DND-41 (cell line): Measurements from ENCODE around the gene RELL2.

Experiments used
- ATAC-seq: fragments of 200-7000 bp; cut with Tn5 transposase; 3 replicates; pipeline ENCODE4 v1.9.1; 2021; ENCODE audit warnings: low read depth; ENCODE audit not compliant: insufficient read depth
- DNase-seq: peaks from one replicate; pipeline ENCODE4 v3.0.0-alpha.2; 2020
- H2AFZ ChIP-seq: 2 replicates; pipeline ENCODE4 v1.6.0; 2012; ENCODE audit warnings: low read depth, low read length
- H3K27ac ChIP-seq: 2 replicates; pipeline ENCODE4 v1.5.1; 2012; ENCODE audit warnings: low read length, inconsistent platforms
- H3K27me3 ChIP-seq: fragments of 200-600 bp; sonication (generic); 2 replicates; pipeline ENCODE4 v1.6.0; 2012; ENCODE audit warnings: low read length, mild to moderate bottlenecking, inconsistent platforms; ENCODE audit not compliant: insufficient read depth, poor library complexity
- H3K36me3 ChIP-seq: 2 replicates; pipeline ENCODE4 v1.5.1; 2012; ENCODE audit warnings: low read length, inconsistent platforms; ENCODE audit not compliant: insufficient read depth
- H3K4me1 ChIP-seq: 2 replicates; pipeline ENCODE4 v1.5.1; 2012; ENCODE audit warnings: mild to moderate bottlenecking, low read length; ENCODE audit not compliant: insufficient read depth
- H3K4me2 ChIP-seq: 2 replicates; pipeline ENCODE4 v1.6.0; 2012; ENCODE audit warnings: mild to moderate bottlenecking, moderate library complexity, low read length, inconsistent platforms; ENCODE audit not compliant: insufficient read depth
- H3K4me3 ChIP-seq, 2 experiments: fragments of 200-600 bp in 1 of 2; shearing (Covaris generic) in 1 of 2; 2 replicates each; pipeline ENCODE4 v1.5.1; 2012 to 2016; ENCODE audit warnings: inconsistent platforms in 2 of 2, low read length in 2 of 2, mild to moderate bottlenecking in 2 of 2, low read depth in 1 of 2, moderate library complexity in 1 of 2
- H3K79me2 ChIP-seq: 2 replicates; pipeline ENCODE4 v1.6.0; 2012; ENCODE audit warnings: low read length, inconsistent platforms; ENCODE audit not compliant: insufficient read depth
- H3K9ac ChIP-seq: 2 replicates; pipeline ENCODE4 v1.6.0; 2012; ENCODE audit warnings: low read depth, mild to moderate bottlenecking, inconsistent platforms, low read length, moderate library complexity
- H3K9me3 ChIP-seq: 2 replicates; pipeline ENCODE4 v1.5.1; 2012; ENCODE audit warnings: low read length, moderate library complexity, mild to moderate bottlenecking, inconsistent platforms; ENCODE audit not compliant: insufficient read depth, severe bottlenecking
- H4K20me1 ChIP-seq: 2 replicates; pipeline ENCODE4 v1.6.0; 2012; ENCODE audit warnings: low read length; ENCODE audit not compliant: insufficient read depth
- CTCF ChIP-seq: IDR thresholded peaks from 2 replicates; pipeline ENCODE4 v1.5.1; 2012; ENCODE audit warnings: borderline replicate concordance, low read length, moderate library complexity, mild to moderate bottlenecking; ENCODE audit not compliant: poor library complexity, severe bottlenecking; ENCODE audit errors: extremely low read depth
- EZH2 ChIP-seq: IDR thresholded peaks from 3 replicates; pipeline ENCODE4 v1.6.1; 2012; ENCODE audit warnings: borderline replicate concordance, low read depth, mild to moderate bottlenecking, moderate library complexity, low read length, inconsistent platforms; ENCODE audit not compliant: severe bottlenecking

Gene RELL2

DNA sequence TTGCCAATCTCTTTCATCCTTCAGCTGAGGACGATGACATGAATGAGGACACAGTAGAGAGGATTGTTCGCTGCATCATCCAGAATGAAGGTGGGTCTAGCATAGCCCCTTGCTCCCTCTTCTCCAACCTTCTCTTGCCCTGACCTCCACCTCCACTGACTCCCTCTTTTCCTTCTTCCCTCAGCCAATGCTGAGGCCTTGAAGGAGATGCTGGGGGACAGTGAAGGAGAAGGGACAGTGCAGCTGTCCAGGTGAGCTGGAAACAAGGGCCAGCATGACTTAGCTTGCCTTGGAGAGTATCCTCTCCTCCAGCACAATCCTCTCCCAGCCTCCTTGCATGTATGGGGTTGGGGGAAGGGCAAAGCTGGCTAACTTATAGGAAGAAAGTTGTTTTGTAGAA lies 2.0 kb downstream of the RELL2 start:
- no peak overlapping the region for H3K27ac ChIP-seq
- H3K4me3 ChIP-seq, result no peak overlapping the region
- peaks cover 37% of the 10 kb centered on the region for H3K4me1 ChIP-seq
- peaks cover 15% of the 10 kb centered on the region for H3K36me3 ChIP-seq
- no peak overlapping the region for H3K4me2 ChIP-seq
- DNase-seq (no peak), ATAC-seq (no peak)
- peaks cover 20% of the 10 kb centered on the region for H4K20me1 ChIP-seq
- H3K9me3 ChIP-seq, result no peaks in the 10 kb centered on the region
- TF ChIP-seq EZH2 (no peak), CTCF (no peak)
- H3K79me2 ChIP-seq, result peaks cover 29% of the 10 kb centered on the region
- H2AFZ ChIP-seq, result no peak overlapping the region
- H3K27me3 ChIP-seq, result no peaks in the 10 kb centered on the region
- no peak overlapping the region for H3K9ac ChIP-seq

- no peak for ATAC-seq
- Histone ChIP-seq H2AFZ (no peak overlapping the region), H3K4me2 (no peak overlapping the region), H3K4me1 (peaks cover 30% of the 10 kb centered on the region), H3K9ac (no peak overlapping the region), H3K27ac (no peak overlapping the region), H3K36me3 (peaks cover 8% of the 10 kb centered on the region), H3K4me3 (no peak overlapping the region), H3K9me3 (no peaks in the 10 kb centered on the region), H3K79me2 (peaks cover 21% of the 10 kb centered on the region), H4K20me1 (peaks cover 17% of the 10 kb centered on the region), H3K27me3 (no peaks in the 10 kb centered on the region)
- no peak for DNase-seq
- no peak for TF ChIP-seq CTCF
These were observed 2.7 kb downstream of the RELL2 start for GRCh38 chr5:141639357-141640050.

DNA sequence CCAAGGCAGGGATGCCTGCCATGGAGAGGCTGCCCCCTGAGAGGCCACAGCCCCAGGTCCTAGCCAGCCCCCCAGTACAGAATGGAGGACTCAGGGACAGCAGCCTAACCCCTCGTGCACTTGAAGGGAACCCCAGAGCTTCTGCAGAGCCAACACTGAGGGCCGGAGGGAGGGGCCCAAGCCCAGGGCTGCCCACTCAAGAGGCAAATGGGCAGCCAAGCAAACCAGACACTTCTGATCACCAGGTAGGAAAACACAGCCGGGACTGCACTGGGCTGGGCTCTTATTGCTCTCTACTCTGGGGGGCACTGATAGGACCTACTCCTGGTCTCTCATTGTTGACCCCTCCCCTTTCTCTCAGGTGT lies 3.2 kb downstream of the RELL2 start:
- no peak for DNase-seq
- H3K9me3 ChIP-seq, result no peaks in the 10 kb centered on the region
- H3K27ac ChIP-seq, result no peak overlapping the region
- H2AFZ ChIP-seq, result no peak overlapping the region
- H3K79me2 ChIP-seq, result peaks cover 16% of the 10 kb centered on the region
- ATAC-seq, result no peak
- peaks cover 13% of the 10 kb centered on the region for H4K20me1 ChIP-seq
- no peaks in the 10 kb centered on the region for H3K27me3 ChIP-seq
- peaks cover 25% of the 10 kb centered on the region for H3K4me1 ChIP-seq
- H3K9ac ChIP-seq, result no peak overlapping the region
- H3K4me3 ChIP-seq, result no peak overlapping the region
- TF ChIP-seq CTCF (no peak), EZH2 (no peak)
- H3K36me3 ChIP-seq, result peaks cover 3% of the 10 kb centered on the region
- no peak overlapping the region for H3K4me2 ChIP-seq

GRCh38 chr5:141640698-141641097 lies 3.9 kb downstream of the RELL2 start:
- ATAC-seq, result no peak

More at GRCh38 chr5:141640698-141641097, 3.9 kb downstream of the RELL2 start:
- no peak for TF ChIP-seq EZH2
- no peak for TF ChIP-seq CTCF
- H3K9me3 ChIP-seq, result no peaks in the 10 kb centered on the region
- peaks cover 11% of the 10 kb centered on the region for H4K20me1 ChIP-seq
- no peaks in the 10 kb centered on the region for H3K27me3 ChIP-seq
- no peak overlapping the region for H2AFZ ChIP-seq
- DNase-seq, result no peak
- H3K9ac ChIP-seq, result no peak overlapping the region
- peaks cover 9% of the 10 kb centered on the region for H3K79me2 ChIP-seq
- no peak overlapping the region for H3K4me2 ChIP-seq
- H3K36me3 ChIP-seq, result peaks cover 3% of the 10 kb centered on the region; the same call in 1 of the 2 replicates
- H3K4me3 ChIP-seq, result no peak overlapping the region
- no peak overlapping the region for H3K27ac ChIP-seq
- H3K4me1 ChIP-seq, result peaks cover 18% of the 10 kb centered on the region
